ENCODE results near the gene RIC1.
"Not testable (repeated sequence)": the region's sequence is repeated elsewhere in the genome, so short reads cannot be mapped to it uniquely, and the experiment has no call there.

Gene RIC1

DNA sequence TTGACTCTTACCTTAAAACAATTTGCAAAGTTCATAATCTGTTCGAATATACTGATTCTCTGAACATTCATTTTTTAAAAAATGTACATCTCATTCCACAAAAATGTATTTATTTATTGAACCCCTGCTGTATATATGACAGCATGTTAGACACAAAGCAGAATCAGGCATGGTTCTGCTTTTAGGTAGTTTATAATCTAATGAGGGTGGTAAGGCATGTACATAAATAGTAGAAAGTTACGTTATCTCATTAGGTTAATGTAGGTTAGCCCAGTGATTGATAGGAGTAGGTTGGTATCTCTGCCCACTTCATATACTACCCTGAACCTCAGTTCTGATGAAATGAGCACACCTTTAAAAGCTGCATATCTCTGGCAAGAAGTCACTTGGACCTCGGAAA, 114.2 kb downstream of the RIC1 start:
- no peak for DNase-seq

DNA sequence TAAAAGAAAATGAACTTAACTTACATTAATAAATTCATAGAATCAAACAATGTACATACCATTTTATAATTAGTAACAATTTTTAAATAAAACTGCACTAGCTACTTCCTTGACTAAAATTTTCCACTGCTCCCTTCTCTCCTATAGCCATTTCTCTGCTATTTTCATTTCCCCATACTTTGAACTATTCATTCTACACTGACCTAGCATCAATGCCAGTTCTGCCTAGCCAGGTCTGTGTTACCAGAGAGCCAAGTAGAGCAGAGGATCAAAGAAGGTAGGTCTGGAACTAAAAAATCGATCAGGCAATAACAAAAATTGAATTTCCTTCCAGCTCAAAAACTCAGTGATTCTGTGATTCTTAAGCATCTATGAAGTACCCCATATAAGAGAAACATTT, 119.5 kb downstream of the RIC1 start:
- no peak for DNase-seq

- no peak for DNase-seq
Measured at GRCh38 chr9:5749306-5749705, 120.4 kb downstream of the RIC1 start.

DNA sequence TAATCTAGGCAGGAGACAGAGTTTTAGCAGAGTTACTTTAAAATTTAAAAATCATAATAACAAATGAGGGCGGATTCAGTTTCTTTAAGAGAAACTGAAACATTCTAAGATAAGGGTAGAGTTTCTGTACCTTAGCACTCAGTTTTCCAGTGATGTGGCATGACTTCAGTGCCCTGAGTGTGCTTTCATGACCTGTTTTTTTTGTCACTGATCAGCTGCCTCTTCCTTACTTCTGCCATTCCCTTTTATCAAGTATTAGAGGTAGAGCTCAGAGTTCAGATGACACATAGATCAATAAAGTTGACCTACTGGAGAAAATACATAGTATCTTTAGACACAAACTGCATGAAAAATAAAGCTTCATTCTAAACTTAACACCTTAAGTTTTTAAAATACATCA, 121.7 kb downstream of the RIC1 start:
- no peak for DNase-seq

DNA sequence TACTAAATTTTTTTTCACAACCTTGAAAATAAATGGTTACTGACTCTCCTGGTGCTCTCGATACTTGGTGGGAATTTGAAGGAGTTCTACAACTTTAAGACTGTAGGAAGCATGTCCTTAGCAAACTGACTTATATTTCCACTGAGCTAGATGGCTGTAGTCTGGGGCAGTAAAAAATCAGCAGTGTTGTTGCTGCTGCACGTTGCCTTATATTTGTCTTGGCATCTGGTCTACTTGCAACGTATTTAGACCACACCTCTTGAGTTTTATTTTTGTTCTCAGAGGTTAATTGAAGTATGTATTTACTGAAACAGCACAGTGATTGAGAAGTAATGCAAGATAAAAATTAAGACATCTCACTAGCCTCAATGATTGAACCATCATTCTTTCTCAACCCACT, 127.7 kb downstream of the RIC1 start:
- DNase-seq = no peak

DNA sequence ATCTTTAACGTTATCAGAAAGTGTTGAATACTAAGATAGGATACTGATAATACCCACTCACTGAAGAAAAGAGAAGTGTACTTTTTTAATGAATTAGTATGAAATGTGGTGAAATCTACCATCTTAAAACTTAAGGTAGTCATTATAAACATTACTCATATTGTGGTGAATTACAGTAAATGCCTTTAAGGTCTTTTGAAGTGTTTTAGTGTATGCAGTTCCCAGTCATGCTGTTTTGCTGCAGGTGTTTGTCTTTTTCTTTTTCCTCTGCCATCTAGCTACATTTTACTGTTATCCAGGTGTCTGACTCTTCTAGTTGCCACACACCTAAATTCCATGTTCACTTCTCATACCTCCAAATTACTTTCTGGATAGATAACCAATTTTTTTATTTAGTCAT, 131.4 kb downstream of the RIC1 start:
- DNase-seq = no peak

GRCh38 chr9:5762421-5762820, 133.5 kb downstream of the RIC1 start:
- no peak for DNase-seq

DNA sequence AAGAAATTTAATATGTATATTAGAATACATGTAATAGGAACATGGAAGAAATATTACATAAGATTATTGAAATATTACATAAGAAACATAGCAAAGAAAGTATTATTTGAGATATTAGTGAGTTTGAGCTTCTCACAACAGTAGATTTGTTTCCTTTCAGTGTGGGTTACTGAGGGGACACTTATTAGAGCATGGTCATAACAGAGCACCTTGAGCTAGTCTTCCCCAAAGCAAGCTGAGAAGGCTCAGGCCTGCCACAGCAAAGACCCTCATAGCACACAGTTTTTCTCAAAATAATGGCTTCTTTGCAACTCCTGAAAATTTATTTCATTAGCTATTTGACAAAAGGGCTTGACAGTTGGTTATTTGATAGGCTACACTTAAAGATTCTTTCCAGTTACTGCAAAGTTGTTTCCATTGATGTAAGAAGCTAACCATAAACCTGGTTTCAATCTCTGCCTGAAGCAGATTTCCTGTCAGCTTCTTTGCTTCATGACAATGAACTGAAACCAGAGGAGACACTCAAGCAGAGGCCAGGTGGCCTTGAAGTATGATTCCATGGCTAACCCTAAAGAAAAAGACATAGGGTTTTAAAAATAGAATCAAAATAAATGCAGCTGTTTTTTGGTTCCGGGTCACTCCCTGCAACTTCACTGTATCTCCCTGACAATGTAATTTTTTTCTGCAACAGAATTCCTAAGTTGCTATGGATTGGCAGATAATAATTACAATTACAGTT, 135.4 kb downstream of the RIC1 start:
- no peak for DNase-seq

DNA sequence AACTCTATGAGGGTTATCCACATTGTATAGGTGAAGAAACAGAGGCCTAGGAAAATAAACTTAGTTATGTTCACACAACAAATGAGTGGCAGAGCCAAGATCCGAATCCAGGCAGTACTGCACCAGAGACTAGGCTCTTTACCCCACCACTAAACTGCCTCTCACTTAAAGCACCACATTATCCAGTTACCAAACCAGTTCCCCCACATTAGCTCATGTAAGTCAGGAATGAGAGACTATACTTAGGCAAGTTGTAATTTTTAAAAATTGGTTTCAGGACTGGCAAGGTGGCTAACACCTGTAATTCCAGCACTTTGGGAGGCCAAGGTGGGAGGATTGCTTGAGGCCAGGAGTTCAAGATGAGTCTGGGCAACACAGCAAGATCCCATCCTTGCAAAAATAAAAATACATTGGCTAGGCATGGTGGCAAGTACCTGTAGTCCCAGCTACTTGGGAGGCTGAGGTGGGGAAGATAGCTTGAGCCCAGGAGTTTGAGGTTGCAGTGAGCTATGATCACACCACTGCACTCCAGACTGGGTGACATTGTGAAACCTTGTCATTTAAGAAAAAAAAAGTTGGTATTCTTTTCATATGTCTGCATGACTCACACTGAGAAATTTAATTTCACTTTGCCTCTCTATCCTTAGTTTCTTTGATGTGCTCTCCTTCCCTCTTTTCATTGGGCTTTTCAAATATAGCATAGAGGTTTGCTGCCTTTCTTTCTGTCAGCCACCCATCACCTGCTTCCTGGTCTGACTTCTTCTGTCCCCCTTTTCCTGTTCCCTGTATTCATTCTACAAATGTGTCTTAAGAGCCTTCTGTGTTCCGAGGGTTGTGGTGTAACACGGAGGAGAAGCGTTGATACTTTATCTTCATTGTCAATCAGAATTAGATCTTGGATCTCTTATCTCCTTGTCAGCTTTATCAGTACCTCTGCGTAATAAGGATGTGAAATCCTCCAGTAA, 139.3 kb downstream of the RIC1 start:
- no peak for DNase-seq

- no peak for DNase-seq
Measured at GRCh38 chr9:5773324-5773999, 144.6 kb downstream of the RIC1 start.

DNA sequence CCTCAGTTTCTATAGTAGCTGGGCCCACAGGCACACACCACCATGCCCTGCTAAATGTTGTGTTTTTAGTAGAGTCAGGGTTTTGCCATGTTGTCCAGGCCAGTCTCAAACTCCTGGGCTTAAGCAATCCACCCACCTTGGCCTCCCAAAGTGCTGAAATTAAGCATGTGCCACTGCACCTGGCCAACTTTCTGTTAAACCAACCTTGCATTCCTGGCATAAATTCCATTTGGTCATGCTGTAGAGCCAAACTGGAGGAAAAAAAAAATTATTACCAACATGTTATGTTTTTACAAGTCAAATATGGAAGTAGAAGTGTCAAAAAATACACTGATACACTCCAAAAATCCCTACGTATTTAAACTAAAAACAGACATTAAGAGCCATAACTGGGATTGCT, 149.9 kb downstream of the RIC1 start:
- DNase-seq = no peak

DNA sequence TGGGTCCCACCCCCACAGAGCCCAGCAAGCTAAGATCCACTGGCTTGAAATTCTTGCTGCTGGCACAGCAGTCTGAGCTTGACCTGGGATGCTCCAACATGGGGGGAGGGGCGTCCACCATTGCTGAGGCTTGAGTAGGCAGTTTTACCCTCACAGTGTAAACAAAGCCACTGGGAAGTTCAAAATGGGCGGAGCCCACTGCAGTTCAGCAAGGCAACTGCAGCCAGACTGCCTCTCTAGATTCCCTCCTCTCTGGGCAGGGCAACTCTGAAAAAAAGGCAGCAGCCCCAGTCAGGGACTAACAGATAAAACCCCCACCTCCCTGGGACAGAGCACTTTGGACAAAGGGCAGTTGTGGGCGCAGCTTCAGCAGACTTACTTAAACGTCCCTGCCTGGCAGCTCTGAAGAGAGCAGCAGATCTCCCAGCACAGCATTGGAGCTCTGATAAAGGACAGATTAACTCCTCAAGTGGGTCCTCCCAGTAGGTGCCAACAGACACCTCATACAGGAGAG, 150.9 kb downstream of the RIC1 start:
- not testable (repeated sequence) for DNase-seq

- not testable (repeated sequence) for DNase-seq
Measured at GRCh38 chr9:5783420-5783819, 154.5 kb downstream of the RIC1 start.

- no peak for DNase-seq
Measured at GRCh38 chr9:5783982-5784381, 155.1 kb downstream of the RIC1 start.

DNA sequence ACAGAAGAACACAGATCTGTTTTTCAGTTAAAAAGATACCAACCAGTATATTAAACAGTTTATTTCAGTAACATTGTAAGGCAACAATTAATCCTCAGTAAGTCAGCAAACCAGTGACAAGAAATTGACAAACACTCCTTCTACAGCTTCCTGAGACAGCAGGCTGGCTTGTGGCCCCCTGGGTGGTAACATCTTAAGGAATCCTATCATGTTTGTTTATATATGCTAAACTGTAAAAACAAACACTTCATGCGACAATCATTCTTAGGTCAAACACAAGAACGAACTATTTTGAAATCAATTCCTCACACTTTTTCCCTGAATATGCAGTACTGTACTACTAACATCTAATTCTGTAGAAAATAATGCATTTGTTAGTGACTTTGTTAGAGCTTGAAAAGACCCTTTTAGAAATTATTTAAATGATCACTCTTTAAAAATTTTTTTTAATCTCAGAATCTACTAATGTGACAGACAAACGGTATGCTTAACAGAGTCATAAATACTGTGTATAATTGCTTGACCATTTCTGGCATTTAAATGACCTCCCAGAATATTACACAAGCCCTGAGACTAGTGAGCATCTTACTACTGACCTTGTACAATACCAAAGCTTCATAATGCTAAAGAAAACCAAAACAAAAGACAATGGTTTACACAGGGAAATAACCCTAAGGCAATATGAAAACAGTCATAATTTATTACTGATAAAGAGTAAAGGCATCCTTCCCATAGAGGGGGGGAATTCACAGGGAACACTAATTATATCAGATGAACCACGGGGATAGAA, 155.8 kb downstream of the RIC1 start:
- DNase-seq = no peak

- DNase-seq = no peak
Measured at GRCh38 chr9:5786370-5787127, 157.6 kb downstream of the RIC1 start.

- DNase-seq = no peak
Measured at GRCh38 chr9:5787220-5787619, 158.3 kb downstream of the RIC1 start.

- DNase-seq = no peak
Measured at GRCh38 chr9:5787759-5788302, 158.9 kb downstream of the RIC1 start.

GRCh38 chr9:5789489-5789888, 160.6 kb downstream of the RIC1 start:
- no peak for DNase-seq

- DNase-seq = no peak
Measured at GRCh38 chr9:5790923-5791322, 162.0 kb downstream of the RIC1 start.

GRCh38 chr9:5791870-5792269, 163.0 kb downstream of the RIC1 start:
- DNase-seq = no peak

All from SIG-M5 (cell line).